ENCODE measurements around the gene MMD.
"Not testable (repeated sequence)": the region's sequence is repeated elsewhere in the genome, so short reads cannot be mapped to it uniquely, and the experiment has no call there.

MMD gene, protein sequence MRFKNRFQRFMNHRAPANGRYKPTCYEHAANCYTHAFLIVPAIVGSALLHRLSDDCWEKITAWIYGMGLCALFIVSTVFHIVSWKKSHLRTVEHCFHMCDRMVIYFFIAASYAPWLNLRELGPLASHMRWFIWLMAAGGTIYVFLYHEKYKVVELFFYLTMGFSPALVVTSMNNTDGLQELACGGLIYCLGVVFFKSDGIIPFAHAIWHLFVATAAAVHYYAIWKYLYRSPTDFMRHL

DNA sequence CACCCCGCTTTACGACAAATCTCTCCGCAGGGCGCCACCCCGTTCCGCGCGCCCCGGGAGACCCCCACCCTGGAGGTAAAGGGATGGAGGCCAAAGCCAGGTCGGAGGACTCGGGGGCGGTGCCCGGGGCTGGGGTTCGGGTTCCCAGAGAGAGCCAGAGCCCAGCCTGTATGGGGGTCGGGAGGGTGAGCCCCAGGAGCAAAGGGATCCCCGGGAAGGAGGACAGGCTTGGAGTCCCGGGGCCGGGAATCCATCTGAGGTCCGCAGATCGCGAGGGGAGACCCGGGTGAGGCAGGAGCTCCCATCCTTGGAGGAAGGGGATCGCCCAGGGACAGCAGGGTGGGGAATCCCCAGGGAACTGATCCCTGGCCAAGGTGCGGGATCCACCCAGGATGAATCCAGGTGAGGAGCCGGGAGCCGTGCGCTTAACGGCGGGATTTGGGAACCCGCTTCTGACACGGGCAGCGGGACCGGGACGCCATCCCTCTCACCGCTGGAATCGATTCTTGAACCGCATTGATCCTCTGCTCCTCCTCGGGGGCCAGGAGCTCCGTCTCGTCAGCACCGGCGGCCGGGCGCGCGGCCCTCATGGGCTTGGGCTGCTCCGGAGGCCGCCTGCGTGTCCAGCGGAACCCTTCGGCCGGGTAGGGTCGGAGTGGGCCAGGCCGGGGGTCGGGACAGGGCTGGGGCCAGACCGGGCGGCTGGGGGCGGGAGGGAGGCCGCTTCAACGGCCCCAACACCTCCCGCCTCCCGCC is at the start of gene MMD:
TSS of gene MMD (minus strand) at position 657 of the 756 bp plus-strand sequence. CDS start at position 517, 140 bp downstream.
- peak within 1 kb of the TSS; percentile 95 for H3K27ac ChIP-seq (ENCODE audit: low read depth, low read length, poor library complexity, severe bottlenecking)
- peaks cover 30% of the 10 kb centered on the region for H3K36me3 ChIP-seq (ENCODE audit: insufficient read depth, low read length)
- H3K4me1 ChIP-seq (ENCODE audit: insufficient read depth, low read length, severe bottlenecking), result peaks cover 63% of the 10 kb centered on the region
- H3K4me2 ChIP-seq (ENCODE audit: low read length), result peak within 1 kb of the TSS; percentile 97
- H3K79me2 ChIP-seq (ENCODE audit: insufficient read depth, low read length), result peaks cover 50% of the 10 kb centered on the region
- no peaks in the 10 kb centered on the region for H3K27me3 ChIP-seq (ENCODE audit: insufficient read depth, low read length)
- 0 out of 2 replicates have a peak, but pooled peaks cover 3% of the 10 kb centered on the region for H3F3A ChIP-seq (ENCODE audit: insufficient read depth, low read length)
- H2AFZ ChIP-seq (ENCODE audit: low read length), result peak within 1 kb of the TSS; percentile 57; the same call in 1 of the 2 replicates
- peak within 1 kb of the TSS; percentile 95 for H3K4me3 ChIP-seq (ENCODE audit: low read depth, low read length, poor library complexity, severe bottlenecking)
- H3K9me3 ChIP-seq (ENCODE audit: low read length), result no peaks in the 10 kb centered on the region
- H4K20me1 ChIP-seq (ENCODE audit: insufficient read depth, low read length), result no peaks in the 10 kb centered on the region
- H3K9me2 ChIP-seq (ENCODE audit: low read depth, low read length), result no peaks in the 10 kb centered on the region
- H3K9ac ChIP-seq (ENCODE audit: low read length), result peak within 1 kb of the TSS; percentile 97
- TF ChIP-seq EZH2 (IDR thresholded peaks at IDR 0.05; ENCODE audit: borderline replicate concordance, low read length) (no peak), CTCF (IDR thresholded peaks at IDR 0.05; ENCODE audit: low read length) (no peak)

DNA sequence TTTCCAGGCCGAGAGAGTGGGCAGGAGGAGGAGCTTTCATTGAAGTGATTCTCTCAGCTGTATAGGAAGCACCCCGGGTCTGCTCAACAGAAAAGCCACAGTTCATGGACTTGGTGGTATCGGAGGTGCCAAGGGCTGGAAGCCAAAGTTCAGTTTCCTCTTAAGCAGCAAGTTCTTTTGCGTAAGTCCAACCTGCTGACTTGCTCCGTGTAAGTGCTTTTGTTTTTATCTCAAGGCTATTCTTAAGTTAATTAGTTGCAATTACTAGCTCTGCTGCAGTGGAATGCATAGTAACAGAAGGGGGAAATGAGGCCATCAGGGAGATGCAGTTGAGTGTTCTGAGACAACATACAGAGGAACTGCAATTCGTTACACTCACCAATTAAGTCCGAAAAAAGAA is 45.0 kb upstream of the MMD start:
- H3K9ac ChIP-seq (ENCODE audit: low read length), result no peak overlapping the region
- H3K27ac ChIP-seq (ENCODE audit: low read depth, low read length, poor library complexity, severe bottlenecking), result no peak overlapping the region
- peak overlapping the region; percentile 21 for H3K4me2 ChIP-seq (ENCODE audit: low read length)
- TF ChIP-seq CTCF (IDR thresholded peaks at IDR 0.05; ENCODE audit: low read length) (no peak), EZH2 (IDR thresholded peaks at IDR 0.05; ENCODE audit: borderline replicate concordance, low read length) (no peak)
- no peak overlapping the region; the same call in 1 of the 2 replicates for H2AFZ ChIP-seq (ENCODE audit: low read length)
- H3K36me3 ChIP-seq (ENCODE audit: insufficient read depth, low read length), result no peaks in the 10 kb centered on the region
- H3F3A ChIP-seq (ENCODE audit: insufficient read depth, low read length), result no peaks in the 10 kb centered on the region
- H3K27me3 ChIP-seq (ENCODE audit: insufficient read depth, low read length), result no peaks in the 10 kb centered on the region
- no peak overlapping the region for H3K4me3 ChIP-seq (ENCODE audit: low read depth, low read length, poor library complexity, severe bottlenecking)
- no peaks in the 10 kb centered on the region for H4K20me1 ChIP-seq (ENCODE audit: insufficient read depth, low read length)
- no peaks in the 10 kb centered on the region for H3K9me2 ChIP-seq (ENCODE audit: low read depth, low read length)
- H3K9me3 ChIP-seq (ENCODE audit: low read length), result no peaks in the 10 kb centered on the region
- no peaks in the 10 kb centered on the region for H3K79me2 ChIP-seq (ENCODE audit: insufficient read depth, low read length)
- no peaks in the 10 kb centered on the region for H3K4me1 ChIP-seq (ENCODE audit: insufficient read depth, low read length, severe bottlenecking)

GRCh38 chr17:55465771-55466170 is 44.1 kb upstream of the MMD start:
- H3K4me2 ChIP-seq (ENCODE audit: low read length); H3K9ac ChIP-seq (ENCODE audit: low read length); H3K9me3 ChIP-seq (ENCODE audit: low read length); H4K20me1 ChIP-seq (ENCODE audit: insufficient read depth, low read length); H3K36me3 ChIP-seq (ENCODE audit: insufficient read depth, low read length); H3K27me3 ChIP-seq (ENCODE audit: insufficient read depth, low read length); H3K9me2 ChIP-seq (ENCODE audit: low read depth, low read length); H3K79me2 ChIP-seq (ENCODE audit: insufficient read depth, low read length); H3K4me1 ChIP-seq (ENCODE audit: insufficient read depth, low read length, severe bottlenecking); H3K27ac ChIP-seq (ENCODE audit: low read depth, low read length, poor library complexity, severe bottlenecking); H3K4me3 ChIP-seq (ENCODE audit: low read depth, low read length, poor library complexity, severe bottlenecking); H3F3A ChIP-seq (ENCODE audit: insufficient read depth, low read length); H2AFZ ChIP-seq (ENCODE audit: low read length): not testable (repeated sequence)
